HG03442 (cell line): ENCODE results near the gene RAB6A.
"Not testable (repeated sequence)": the region's sequence is repeated elsewhere in the genome, so short reads cannot be mapped to it uniquely, and the experiment has no call there.

Experiments
- ATAC-seq: cut with Tn5 transposase; IDR thresholded peaks from one replicate; pipeline ENCODE4 v1.9.1; 2021; ENCODE audit warnings: mild to moderate bottlenecking, moderate library complexity; ENCODE audit not compliant: unreplicated experiment

RAB6A gene

DNA sequence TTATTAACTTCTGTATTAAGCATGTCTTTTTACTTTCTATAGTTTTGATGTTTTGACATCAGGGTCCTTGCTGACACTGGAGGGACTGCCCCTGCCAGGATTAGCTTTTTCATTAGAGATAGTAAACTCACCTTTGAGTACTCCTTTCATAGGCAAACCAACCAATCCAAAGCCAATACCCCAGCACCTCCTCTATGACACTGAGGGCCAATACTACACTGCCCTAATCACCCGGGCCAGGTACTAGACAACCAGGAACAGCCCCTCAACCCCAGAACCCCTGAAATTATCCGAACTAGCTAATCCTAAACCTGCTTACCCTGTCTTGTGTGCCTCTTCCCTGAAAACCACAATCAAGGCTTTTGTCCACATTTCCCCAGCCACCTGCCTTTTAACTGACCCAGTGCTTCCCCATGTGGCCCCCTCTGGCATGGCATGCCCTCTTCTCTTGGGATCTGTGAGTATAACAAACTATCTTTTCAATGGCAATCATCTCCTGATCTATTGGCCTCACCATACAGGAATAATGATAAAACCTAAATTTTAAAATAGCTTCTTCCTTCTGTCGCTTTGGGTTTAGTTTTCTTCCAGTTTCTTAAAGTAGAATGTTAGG lies 31.2 kb downstream of the RAB6A start:
- no peak for ATAC-seq

DNA sequence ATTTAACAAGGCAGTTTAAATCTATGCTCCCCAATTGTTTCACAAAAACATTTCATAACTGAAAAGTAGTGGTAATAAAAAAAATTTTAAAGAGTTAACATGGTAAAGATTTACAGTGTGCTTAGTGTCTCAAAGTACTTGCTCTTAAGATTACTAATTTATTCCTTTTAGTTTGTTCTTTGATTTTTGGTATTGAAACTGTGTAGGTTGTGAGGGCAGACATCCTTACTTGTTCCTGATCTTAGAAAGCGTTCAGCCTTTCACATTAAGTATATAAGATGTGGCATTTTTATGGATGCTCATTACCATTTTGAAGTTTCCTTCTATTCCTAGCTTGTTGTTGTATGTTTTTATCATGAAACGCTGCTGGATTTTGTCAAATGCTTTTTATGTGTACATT lies 32.9 kb downstream of the RAB6A start:
- ATAC-seq: no peak

- no peak for ATAC-seq
These were observed 34.0 kb downstream of the RAB6A start for GRCh38 chr11:73726825-73727224.

- ATAC-seq: no peak
These were observed 43.7 kb downstream of the RAB6A start for GRCh38 chr11:73717136-73717535.

- ATAC-seq: no peak
These were observed 44.5 kb downstream of the RAB6A start for GRCh38 chr11:73716153-73717056.

- ATAC-seq: no peak
These were observed 45.3 kb downstream of the RAB6A start for GRCh38 chr11:73715541-73715940.

DNA sequence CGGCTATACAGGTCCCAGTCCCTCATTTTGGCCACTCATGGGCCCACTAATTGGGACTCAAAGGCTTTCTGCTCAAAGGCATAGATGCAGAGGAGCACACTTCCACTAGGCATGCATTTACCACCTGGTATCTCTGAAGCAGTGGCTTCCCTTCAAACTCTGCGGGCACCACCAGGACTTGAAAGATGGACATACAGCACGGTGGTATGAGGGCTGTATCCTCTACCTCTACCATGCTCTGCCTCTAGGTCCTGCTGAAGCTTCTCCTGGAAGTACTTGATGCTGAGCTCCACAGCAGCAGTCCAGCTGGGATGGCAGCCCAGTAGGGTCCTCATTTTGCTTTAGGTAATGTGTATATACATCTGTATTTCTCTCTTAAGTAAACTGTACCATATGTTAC lies 49.9 kb downstream of the RAB6A start:
- no peak for ATAC-seq

DNA sequence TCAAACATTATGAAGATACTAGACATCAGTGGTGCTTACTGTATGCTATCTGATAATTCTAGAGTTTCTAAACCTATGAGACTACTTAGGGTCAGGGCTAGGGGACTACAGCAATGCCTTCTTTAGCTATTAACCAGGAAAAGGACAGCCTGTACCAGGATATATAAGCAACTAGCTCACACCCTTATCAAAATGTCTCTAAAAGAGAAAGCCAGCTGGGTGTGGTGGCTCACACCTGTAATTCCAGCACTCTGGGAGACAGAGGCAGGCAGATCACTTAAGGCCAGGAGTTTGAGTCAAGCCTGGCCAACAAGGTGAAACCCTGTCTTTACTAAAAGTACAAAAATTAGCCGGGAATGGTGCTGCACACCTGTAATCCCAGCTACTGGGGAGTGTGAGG lies 55.8 kb downstream of the RAB6A start:
- ATAC-seq: no peak

DNA sequence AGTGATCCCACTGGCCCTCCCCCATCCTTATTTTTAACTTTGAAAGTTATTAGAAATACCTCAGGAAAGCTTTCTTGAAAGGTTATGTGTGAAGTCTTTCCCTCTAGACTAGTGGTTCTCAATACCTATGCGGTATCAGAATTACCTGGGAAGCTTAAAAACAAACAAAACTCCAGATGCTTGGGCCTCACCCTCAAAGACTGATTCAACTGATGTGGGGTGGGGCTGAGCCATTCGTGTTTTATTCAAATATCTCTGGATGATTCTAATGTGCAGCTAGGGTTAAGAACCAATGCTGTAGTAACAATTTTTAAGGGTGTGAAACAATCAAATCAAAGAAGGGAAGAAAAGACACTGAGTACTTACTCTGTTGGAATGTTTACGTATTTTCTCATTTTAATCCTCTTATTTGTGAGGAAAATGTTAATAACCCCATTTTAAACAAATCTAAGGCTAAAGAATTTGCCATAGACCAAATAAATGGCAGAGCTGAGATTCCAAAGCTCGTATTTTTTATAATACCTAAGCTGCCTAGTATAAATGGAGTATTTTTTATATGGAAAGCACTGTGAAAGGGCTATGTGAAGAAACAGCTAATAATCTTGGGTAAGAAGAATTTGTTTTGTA lies 66.9 kb downstream of the RAB6A start:
- ATAC-seq: no peak

DNA sequence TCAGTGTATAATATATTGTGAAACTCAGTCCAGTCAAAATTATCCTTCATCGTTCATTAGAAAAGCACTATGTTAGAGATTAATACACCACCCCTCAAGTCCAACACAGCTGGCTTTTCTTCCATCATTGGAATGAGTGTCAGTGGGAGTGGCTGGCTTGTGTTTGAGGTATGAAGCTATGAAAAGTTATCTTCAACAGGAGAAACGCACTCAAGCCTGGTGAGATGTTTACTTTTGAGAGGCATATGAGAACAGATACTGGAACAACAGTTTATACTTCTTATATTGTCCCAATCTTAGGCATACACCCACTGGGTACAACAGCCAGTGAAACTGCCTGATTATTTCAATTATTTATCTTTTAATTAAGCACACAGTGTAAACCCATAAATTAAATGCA lies 80.2 kb downstream of the RAB6A start:
- no peak for ATAC-seq

DNA sequence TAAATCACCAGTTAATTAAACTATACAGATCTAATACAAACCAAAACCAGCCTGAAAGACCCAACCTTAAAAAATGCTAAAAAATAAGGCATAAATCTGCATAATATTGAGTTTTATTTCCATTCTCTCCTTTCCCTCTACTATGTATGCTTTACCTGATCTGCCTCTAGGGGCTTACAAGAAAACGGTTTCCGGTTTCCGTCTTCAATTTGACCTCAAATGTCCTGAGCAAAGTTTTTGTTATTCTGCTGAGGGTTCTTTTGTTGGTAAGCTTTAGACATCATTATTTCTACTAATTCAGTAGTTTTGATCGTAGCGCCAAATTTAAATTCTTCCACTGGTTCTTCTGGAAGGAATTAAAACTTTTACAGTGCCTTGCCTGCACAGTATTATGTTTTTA lies 84.3 kb downstream of the RAB6A start:
- not testable (repeated sequence) for ATAC-seq

GRCh38 chr11:73671701-73672100 lies 89.2 kb downstream of the RAB6A start:
- ATAC-seq: no peak

- no peak for ATAC-seq
These were observed 90.1 kb downstream of the RAB6A start for GRCh38 chr11:73670808-73671207.

DNA sequence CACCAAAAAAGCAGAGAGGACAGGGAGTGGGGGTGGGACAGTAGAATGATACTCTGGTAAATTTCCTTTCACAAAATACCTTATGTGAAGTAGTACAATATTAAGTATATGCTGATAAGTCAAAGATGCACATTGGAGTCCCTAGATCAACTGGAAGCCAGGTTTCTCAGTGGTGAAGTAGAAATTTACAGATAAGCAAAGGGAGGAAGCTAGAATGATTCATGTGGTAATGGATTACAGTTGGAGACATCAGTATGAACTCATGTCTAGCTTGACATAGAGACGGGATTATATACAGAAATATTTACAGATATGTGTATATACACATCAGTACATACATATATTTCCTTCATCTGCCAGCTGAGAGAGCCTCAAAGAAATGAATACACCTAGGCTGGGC lies 93.0 kb downstream of the RAB6A start:
- ATAC-seq: no peak

- no peak for ATAC-seq
These were observed 96.0 kb downstream of the RAB6A start for GRCh38 chr11:73664877-73665276.

- ATAC-seq: no peak
These were observed 97.0 kb downstream of the RAB6A start for GRCh38 chr11:73663604-73664495.

GRCh38 chr11:73662445-73663157 lies 98.3 kb downstream of the RAB6A start:
- no peak for ATAC-seq

DNA sequence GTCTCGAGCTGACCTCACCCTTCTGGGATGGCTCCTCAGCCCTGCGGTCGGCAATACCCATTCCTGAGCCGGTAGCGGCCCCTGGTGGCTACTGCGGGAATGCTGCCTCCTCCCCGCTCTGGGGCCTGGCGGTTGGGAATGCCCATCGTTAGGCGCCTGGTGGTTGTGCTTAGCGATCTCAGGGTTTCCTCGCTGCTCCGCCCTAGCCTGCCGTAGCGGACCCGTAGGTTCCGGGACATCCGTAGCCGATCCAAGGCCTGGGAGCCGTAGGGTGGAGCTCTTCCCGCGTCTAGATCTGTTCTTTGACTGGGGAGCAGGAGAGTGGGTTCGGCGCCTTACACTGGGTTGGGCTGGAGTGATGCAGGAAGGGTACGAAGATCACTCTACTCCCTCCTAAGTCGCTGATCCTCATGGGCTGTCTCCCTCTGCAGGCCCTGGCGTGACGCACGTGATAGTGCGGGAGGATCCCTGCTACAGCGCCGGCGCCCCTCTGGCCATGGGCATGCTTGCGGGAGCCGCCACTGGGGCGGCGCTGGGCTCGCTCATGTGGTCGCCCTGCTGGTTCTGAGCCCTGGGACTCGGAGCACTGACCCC lies 99.7 kb downstream of the RAB6A start:
- ATAC-seq: peak; percentile 60

GRCh38 chr11:73660497-73661034 lies 100.3 kb downstream of the RAB6A start:
- peak; percentile 13 for ATAC-seq

DNA sequence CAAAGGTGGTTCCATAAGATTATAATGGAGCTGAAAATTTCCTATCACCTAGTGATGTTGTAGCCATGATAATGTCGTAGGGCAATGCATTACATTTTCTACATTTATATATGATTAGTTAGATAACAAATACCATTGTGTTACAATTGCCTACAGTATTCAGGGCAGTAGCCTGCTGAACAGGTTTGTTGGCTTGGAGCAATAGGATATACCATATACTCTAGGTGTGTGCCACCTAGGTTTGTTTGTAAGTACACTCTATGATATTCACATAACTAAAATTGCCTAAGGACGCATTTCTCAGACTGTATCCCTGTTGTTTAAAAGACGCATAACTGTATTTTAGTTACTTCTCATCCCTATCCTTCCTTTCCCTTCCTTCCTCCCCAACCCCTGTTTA lies 100.9 kb downstream of the RAB6A start:
- ATAC-seq: no peak
